SH-SY5Y (cell line): ENCODE measurements around the gene SLC9B1.

Source experiments
- GATA2 ChIP-seq: IDR thresholded peaks from 2 replicates; pipeline ENCODE4 v1.6.1; 2011; ENCODE audit warnings: mild to moderate bottlenecking, low read depth, low read length
- GATA3 ChIP-seq: IDR thresholded peaks from 2 replicates; pipeline ENCODE4 v1.6.1; 2011; ENCODE audit warnings: low read depth, mild to moderate bottlenecking, low read length, moderate library complexity

DNA sequence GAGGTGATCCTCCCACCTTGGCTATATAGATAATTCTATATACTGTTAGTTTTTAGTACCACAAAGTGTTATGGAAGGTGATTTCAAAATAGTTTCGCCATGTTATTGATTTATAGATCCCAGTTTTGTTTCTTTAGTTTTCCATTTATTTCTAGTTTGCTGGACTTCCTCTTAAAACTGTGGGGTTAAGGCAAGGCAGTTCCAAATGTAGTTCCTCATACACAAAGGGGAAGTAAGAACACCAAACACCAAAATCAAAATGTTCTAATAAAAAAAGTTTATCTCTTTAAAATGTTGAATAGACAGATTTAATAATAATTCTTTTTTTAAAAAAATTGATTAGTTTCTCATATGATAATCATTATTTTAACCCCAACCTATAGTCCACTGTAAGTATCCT is 157.5 kb downstream of the SLC9B1 start:
- TF ChIP-seq GATA3 (no peak), GATA2 (no peak)
